NT2/D1 (cell line): Measurements from ENCODE around the gene TNFRSF1B.

Experiments
- SUZ12 ChIP-seq: IDR thresholded peaks from 2 replicates; pipeline ENCODE4 v1.6.1; 2011; ENCODE audit not compliant: insufficient read length, insufficient read depth; ENCODE audit errors: extremely low read depth
- YY1 ChIP-seq: IDR thresholded peaks from 2 replicates; pipeline ENCODE4 v1.6.1; 2011; ENCODE audit not compliant: insufficient read length, insufficient read depth
- ZNF274 ChIP-seq: IDR thresholded peaks from 2 replicates; pipeline ENCODE4 v1.6.1; 2011; ENCODE audit warnings: mild to moderate bottlenecking, low read depth, low read length

- no peak for TF ChIP-seq ZNF274
- TF ChIP-seq YY1 = no peak
- no peak for TF ChIP-seq SUZ12
Measured at GRCh38 chr1:12177156-12177998, 10.6 kb downstream of the TNFRSF1B start.
